SH-SY5Y (cell line): Measurements from ENCODE around the gene MFN2.

ENCODE experiments used
- GATA2 ChIP-seq: IDR thresholded peaks from 2 replicates; pipeline ENCODE4 v1.6.1; 2011; ENCODE audit warnings: mild to moderate bottlenecking, low read depth, low read length
- GATA3 ChIP-seq: IDR thresholded peaks from 2 replicates; pipeline ENCODE4 v1.6.1; 2011; ENCODE audit warnings: low read depth, mild to moderate bottlenecking, low read length, moderate library complexity

GRCh38 chr1:12048372-12048771 lies 68.1 kb downstream of the MFN2 start:
- TF ChIP-seq GATA2 (no peak), GATA3 (no peak)
